ENCODE data around the gene VSTM2L.
A peak's percentile ranks its signal among the peaks of the same experiment; 100 is the strongest.

The VSTM2L gene

DNA sequence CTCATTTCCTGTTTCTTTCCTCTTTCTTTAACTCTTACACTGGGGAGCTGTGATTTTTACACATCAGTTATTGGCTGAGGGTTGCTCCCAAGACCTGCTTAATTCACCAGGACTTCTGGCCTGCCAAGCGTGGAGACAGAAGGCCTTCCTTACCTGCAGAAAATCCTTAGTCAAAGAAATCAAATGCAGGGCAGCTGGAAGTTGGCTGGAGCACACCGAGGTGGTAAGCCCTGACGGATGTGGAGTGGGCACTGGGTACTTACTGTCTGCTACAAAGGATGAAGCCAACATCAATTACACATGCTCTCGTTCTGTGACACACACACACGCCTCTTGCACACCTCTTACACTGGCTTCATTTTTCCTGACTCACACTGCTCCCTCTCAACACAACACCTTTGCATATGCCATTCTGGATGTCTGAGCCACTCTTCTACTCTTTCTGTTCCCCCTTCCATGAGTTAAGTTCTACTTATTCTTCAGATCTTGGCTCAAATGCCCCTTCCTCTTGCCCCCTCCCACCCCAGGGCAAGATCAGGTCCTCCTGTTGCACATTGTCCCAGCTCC is 68.7 kb downstream of the VSTM2L start:
- no peak for DNase-seq

DNA sequence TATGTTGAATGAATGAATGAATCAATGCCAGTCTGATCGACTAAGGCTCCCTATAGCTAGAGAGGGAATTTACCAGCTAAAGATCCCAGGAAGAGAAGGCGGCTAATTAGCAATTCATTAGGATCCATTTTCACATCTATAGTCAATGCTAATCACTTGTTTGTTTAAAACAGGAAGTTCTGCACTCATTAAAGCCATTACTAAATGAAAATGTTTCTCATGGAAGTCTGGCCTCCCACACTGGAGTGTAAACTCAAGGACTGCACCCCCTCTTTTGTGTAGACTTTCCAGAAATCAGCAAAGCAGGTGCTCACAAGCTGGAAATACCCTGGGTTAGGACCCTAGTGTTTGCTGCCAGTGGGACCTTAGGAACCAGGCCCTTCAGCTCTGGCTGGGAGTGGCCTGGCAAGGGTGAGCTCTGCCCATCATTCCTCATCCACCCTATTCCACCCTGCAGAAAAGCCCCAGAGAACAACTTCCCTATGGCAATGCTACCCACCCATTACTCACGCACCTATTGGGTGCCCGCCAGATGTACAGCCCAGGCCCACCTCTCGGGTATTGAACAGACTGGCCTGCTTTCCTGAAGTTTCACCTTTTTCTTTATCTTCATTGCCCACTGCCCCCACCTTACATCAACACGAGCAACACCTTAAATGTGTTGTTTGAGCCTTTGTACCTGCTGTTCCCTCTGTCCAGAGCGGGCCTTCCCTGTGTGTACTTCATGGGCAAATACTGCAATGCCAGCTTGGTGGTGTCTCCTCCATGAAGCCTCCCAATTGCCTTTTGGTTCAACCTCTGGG is 69.5 kb downstream of the VSTM2L start:
- no peak for DNase-seq

DNA sequence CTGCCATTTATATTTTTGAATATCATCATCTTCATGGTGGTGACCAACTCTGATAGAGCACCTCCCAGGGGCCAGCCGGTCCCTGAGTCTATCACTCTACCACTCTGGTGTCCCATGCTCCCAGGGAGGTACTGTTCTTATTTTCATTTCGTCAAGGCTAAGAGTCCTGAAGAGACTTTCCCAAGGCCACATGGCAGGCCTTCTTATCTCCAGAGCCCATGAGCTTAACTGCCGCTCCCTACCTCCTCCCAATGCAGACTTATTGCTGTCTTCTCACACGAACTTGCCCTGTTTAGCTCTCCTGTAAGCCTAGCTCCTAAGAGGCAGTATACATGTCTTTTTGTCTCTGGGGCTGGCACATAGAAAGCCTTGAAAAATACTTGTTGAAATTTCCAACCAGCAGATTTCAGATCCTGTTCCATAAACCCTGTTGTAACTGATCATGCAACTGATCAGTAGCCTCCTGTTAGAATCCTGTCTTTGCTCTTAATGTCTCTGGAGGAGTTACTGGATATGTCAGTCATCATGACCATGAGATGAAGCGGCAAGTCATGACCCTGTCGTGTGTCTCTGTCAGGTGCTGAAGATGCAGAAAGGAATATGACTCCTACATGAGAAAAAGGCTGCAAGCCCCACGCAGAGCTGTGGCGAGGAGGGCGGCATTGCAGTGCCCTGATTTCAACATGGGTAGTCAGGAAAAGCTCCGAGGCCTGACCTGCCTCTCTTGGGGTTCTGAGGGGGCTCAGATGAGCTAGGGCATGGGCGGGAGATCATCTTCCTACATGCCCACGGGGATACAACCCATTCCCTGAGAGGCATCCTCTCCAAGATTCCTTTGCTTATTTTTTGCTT is 70.4 kb downstream of the VSTM2L start:
- no peak for DNase-seq

DNA sequence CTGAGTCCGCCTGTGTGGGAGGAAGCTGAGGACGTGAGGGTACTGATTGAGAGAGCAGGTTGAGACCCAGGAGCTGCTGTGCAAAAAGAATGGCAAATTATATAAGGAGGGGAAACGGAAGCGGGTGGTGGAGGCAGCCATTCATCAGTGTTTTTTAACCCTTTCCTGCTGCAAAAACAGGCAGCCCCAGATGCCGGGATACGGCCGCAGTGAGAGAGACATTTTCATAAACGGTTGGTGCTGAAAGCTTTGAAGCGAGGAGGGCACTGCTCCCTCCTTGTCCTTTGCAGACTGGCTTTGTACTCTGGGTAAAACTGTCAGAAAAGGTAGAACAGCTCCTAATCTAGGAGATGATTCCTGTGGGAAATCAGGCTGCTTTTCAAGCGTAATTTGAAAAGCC is 74.0 kb downstream of the VSTM2L start:
- no peak for DNase-seq

DNA sequence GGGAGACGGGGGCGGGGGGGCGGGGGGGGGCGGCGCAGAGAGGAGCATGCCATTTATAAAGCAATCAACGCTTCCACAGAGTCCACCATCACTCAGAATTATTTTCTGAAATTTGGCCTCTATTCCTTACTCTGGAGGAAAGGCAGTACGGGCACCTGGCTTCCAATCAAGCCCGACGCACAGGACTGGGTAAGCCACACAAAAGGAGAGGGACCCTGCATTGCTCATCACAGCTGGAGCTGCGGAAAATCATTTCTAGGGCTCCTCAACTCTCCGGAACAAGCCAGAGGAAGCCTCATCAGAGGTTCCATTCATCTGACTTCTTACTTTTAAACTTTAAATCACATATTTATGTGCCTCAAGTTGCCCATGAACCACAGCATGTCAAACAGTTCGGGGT is 74.4 kb downstream of the VSTM2L start:
- no peak for DNase-seq

DNA sequence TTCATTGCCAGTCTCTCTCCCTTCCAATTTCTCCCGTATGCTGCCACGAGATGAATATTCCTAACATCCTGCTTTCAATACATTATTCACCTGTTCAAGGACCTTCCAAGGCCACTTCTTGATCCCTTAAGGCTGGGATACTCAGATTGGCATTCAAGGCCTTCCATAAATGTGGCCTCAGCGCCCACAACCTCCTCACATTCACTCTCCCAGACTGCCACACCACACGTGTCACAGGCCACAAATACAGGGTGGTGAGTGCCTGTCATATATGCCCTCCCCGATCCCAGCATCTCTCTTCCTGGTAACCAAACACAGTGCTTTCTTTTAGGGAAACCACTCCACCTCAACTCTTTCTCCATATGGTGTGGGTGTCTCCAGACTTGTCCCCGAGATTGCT is 74.9 kb downstream of the VSTM2L start:
- no peak for DNase-seq

DNA sequence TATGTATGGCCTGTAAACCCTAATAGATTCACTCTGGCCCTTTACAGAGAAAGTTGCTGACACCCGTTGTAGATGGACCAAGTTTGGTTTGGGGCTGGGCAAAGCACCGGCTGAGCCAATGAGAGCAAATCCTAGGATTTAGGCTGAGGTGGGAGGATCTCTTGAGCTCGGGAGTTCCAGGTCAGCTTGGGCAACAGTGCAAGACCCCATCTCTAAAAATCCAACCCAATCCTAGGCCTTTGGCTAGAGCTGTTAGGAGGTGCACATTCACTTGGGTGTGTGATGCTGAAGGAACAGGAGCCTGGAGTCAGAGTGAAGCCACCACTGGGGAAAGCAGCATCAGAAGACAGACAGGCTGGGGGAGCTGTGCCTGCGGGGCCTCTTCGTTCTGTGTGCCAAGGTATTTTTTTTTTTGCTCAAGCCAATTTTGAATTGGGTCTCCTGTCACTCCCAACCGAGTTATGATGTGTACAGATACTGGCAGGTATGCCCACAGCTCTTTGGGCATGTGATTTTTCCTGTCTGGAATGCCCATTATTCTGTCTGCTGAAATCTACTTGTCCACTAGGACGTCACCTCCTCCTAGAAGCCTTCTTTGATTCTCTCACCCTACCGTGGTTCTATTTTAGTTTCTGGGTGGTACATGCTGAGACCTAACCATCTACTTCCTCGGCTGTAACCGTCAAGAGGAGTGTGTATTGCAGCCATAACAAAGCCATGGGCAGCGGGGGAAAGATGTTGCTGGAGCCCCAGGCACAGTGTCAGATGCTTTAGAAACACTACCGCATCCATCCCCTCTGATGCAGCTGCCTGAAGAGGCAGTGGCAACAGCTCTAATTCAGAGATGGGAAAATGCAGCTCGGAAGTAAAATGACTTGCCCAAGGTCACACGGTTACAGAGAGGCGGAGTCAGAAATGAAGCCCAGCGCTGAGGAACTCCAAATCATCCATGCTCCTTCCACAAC is 76.4 kb downstream of the VSTM2L start:
- DNase-seq: no peak

DNA sequence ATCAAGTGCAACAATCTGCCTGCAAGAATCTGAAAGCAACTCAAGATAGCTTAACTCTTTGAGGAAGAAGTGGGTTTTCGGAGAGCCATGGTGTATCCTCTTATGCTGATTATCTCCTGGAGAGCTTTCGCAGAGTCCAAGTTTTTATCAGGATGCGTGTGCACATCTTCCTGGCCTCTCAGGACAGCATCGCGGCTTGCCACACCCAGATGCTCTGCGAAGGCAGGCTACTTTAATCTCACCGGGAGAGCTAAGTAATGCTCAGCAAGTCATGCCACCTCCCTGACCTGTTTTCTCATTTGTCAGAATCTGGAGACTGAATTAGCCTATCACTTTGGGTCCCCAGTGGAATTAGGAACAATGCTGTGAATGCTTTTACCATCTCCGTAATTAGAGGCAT is 77.5 kb downstream of the VSTM2L start:
- DNase-seq: no peak

DNA sequence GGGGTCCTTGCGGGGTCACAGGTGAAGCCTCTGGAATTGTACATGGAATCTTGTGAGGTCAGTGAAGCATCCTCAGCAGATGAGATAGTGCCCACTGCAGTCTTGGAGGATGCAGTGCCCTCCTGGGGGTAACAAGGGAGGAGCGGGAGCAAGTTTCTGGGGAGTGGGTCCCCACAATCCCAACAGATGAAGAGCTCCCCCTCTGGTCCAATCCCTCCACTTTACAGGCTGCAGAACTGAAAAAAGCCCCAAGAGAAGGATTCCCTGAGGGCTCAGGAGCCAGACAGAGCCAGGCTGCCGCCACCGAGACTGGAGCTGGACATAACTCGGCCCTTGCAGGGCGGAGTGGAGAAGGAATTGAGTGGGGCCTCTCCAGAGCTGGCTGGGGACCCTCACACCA is 77.9 kb downstream of the VSTM2L start:
- DNase-seq: no peak

DNA sequence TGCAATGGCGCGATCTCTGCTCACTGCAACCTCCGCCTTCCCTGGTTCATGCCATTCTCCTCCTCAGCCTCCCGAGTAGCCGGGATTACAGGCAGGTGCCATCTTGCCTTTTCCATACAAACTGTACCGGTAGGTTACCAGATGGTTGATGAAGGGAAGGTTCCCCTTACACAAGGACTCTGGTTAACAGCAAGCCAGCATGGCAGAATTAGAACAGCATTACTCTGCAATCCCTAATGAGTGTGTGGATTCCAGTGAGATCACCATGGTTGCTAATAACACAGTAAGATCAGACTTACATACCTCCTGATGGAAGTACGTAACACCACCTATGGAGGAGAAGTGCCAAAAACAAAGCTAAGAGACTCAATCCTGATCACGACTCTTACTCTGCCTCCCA is 78.6 kb downstream of the VSTM2L start:
- DNase-seq: no peak

DNA sequence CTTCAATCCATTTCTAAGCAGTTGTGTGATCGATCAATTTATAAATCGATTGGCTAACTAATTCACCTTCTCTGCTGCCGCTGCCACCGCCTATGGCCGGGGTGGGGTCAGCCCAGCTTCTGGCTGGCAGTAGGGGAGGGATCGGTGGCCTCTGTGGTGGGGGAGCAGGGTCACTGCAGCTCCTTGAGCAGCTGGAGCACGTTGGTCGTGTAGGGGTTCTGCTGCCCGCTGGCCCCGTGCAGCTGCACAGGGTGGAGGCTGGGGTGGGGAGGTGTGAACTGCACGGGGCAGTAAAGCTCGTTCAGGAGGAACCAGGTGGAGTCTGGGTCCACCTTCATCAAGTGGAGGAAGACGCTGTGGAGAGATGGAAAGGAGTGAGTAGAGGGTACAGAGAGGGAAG is 80.4 kb downstream of the VSTM2L start:
- no peak for DNase-seq

DNA sequence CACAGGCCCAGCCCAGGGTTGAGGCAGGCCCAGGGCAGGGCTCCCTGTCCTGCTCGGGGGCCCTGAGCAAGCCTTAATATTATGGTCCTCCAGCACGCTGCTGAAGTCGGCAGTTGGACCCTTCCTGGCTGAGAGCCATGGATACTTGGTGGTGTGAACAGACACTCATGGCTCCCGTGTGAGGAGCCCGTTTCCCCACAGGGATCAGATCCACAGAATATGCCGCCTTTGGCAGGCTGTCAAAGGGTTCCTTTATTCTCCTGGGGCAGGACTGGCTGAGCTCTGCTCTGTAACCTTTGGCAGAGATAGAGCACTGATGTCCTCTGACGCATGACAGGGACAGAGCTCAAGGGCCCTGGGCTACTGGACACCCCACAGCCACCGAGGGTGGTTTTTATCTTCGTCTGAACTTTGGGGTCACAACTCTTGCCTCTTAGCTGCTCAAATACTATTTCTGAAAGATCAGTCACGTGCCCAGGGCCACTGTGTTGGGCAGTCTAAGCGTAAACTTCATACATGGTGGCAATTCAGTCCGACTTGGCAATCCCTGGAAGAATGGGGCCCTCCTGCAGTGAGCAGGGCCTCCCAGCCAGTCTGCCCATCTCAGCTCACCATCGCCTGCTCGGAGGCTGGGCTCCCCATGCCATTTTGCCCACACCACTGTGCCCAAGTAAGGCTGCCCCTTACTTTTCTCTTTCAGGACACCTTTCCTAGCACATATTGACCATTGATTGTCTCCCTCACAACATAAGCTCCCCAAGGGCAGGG is 81.3 kb downstream of the VSTM2L start:
- no peak for DNase-seq

DNA sequence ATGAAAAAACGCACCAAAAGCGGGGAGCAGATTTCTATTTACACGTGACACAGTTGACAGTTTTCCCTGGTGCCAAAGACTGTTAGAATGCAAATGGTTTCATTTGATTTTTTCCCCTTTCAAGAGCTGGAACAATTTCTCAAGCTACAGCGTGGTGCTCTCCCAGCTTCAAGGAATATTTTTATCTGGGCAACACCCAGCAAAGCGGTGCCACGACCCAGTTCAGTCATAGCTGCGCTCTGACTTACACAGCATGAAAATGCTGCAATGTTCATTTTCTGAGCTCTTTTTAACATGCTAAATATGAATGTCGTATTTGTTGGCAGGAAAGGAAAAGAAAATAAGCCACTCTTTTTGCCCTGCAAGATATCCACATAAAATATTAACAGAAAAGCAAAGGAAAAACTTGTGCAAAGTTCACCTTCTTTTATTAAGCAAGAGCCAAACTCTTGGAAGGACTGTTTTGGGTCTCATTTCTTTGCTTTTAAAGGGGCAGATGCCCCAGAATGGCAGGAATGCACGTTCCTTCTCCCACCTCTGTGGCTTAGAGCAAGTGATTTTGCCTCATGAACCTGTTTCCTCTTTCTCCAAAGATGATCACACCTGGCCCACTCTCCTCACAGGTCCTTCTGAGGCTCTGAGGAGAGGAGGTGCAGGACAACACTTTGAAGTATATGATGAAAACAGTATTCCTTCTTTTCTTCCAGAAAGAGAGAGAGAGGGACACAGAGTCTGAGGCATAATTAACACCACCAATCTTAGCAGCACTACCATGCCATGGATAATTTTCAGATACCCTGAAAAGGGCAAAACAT is 83.3 kb downstream of the VSTM2L start:
- DNase-seq: no peak

DNA sequence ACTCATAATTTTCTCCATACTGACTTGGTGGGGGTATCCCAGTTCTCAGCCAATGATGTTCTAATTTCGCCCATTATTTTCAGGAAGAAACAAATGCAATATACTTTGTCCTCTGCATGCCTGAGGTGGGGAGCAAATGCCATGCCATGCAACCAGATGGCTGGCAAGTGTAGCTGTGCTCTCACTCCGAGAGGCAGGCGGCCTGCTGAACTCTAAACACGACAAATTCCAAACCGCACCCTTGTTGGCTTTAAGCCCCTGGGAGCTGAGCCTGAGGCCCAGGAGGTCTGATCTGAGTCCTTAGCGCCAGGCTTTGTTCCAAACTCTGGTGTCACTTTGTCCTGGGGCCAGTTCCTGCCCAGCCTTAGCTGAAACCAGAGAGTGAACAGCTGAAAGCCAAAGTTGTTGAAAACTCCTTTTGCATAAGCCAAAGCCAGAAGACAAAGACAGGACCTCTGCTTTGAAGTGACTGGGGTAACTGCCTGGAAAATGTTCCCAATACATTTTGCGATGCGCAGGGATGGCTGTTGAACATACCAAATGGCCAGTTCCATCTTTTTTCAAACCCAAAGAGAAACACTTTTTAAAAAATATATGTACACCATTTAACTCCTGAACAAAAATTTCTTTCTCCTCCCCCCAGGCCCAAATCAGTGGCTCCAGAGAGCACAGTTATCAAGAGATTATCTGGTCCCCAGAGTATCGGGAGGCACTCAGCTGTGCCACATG is 84.1 kb downstream of the VSTM2L start:
- peak; percentile 53 for DNase-seq

DNA sequence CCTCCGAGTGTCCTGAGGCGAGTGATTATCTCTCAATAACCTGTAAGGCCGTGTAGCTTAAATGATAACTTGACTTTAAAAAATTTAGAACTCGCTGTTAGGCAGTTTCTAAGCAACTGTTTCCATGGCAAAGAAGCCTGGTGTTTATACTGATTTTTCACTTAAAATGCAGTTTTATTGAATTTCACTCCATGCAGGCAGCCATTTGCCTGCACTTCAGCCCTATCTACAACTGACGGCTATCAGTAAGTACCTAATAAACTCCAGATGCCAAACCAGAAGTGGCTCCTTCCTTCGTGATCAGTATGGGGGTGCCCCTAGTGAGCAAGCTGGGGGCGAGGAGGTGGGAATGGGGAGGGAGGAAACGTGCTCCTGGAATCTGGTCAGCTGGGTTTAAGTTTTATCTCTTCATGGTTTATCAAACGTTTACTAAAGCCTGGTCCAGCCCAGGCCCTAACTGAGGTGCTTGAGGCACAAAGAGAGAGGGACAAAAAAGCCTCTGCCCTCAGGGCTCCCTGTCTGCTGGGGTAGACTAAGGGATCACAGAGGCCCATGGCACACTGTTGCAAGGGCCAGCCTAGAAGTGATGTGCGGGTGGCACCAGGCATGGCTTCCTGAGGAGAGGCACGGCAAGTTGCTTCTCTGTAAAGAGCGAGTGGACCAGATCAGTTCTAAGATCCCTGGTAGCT is 84.8 kb downstream of the VSTM2L start:
- peak; percentile 43 for DNase-seq

DNA sequence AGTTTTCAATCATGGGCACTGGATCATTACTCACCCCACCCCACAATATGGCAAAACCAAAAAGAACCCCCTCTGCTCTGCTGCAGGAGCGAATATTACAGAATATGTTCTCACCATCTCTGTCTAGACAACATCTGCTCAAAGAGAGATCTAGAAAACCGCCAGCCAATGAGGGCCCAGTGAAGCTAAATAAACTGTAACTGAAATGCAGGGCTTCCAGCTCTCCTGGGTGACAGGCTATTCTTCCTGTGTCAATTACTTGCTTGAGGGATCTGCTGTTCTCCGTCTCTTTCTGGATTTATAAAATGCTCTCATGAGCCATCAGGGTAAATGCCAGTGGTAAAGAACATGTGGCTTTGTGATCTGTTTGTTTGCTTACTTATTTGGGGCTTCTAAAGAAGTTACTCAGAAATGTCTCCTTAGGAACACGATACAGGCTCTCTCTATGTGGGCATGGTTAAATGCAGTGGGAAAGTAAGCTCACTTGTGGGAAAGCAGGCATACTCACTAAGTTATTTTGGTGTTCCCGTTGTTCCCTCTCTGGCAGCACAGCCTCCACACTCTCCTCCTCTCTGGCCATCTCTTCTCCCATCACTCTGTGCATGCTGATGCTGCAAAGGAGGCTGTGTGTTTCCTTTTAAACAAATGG is 85.5 kb downstream of the VSTM2L start:
- DNase-seq: no peak

DNA sequence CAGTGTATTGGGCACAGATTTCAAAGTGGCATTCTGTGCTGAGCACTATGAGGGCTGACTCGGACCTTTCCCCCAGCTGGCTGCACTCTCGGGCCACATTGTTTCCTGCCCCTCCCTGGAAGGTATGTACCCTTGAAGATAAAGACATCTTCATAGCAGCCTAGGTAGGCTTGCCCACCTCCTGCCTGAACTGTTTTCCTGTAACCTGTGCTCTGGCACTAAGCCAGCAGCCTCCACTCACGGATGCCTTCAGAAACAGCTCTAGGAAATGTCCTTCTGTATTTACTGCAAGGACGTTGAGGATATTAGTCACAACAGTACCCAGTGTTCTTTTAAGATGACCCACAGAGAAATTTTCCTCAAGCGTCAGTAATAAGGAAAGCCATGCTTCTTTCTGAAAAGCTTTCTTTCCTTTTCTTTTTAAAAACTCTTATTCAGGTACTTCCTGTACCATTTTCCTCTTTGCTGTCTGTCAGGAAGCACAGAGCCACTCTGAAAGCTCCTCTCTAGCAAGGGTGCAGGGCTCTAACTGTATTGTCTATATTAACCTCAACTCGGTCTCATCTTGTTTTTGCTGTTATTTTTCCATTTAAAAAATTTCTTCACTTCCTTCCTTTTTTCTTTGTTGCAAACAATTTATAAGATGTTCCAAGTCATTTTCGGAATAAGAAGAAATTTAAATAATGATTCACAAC is 86.8 kb downstream of the VSTM2L start:
- no peak for DNase-seq

DNA sequence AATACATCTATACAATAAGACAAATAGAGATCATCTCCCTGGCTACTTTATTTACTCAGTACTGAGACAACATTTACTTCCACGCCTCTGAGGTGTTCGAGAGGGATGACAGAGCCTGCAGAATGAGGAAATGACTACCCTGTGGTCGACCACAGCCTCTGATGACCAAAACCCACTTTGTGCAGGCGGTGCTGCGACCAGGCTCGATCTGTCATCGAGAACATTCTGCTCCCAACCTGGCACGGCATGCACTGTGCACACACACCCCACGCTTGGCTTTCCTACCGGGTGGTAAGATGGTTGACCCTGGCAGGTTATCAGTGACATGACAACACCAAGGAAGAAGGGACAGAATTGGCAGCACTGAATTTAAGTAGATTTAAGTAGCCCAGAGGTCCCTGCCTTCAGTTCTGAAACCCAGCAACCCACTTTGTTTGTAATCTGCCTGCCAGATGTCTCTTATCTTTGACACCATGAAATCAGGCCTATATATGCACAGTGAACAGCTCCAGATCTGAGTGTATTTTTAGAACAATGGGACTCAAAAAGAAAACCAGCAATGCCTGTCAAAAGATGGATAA is 87.7 kb downstream of the VSTM2L start:
- peak; percentile 44 for DNase-seq

Data from NCI-H524 treated with DMSO at 0.1 percent for 48 hours (cell line).